HG03108 (cell line): ENCODE results near the gene POLR3A.
"Not testable (repeated sequence)": the region's sequence is repeated elsewhere in the genome, so short reads cannot be mapped to it uniquely, and the experiment has no call there.

Experiments
- ATAC-seq: cut with Tn5 transposase; IDR thresholded peaks from one replicate; pipeline ENCODE4 v1.9.1; 2021; ENCODE audit warnings: moderate library complexity; ENCODE audit not compliant: unreplicated experiment

The POLR3A gene

GRCh38 chr10:78029269-78030226 is at the start of gene POLR3A:
Gene POLR3A (minus strand): TSS chr10:78029515. CDS start chr10:78029407, 108 bp downstream.
- peak; percentile 48 for ATAC-seq

- ATAC-seq: no peak
These were observed 49.4 kb upstream of the POLR3A start for GRCh38 chr10:78078539-78079330.

- ATAC-seq: not testable (repeated sequence)
These were observed 46.5 kb upstream of the POLR3A start for GRCh38 chr10:78075806-78076205.

- no peak for ATAC-seq
These were observed 43.2 kb upstream of the POLR3A start for GRCh38 chr10:78072504-78072903.

GRCh38 chr10:78071857-78072179 is 42.5 kb upstream of the POLR3A start:
- no peak for ATAC-seq

GRCh38 chr10:78071140-78071856 is 42.0 kb upstream of the POLR3A start:
- no peak for ATAC-seq

- no peak for ATAC-seq
These were observed 41.4 kb upstream of the POLR3A start for GRCh38 chr10:78070726-78071125.

GRCh38 chr10:78070064-78070463 is 40.7 kb upstream of the POLR3A start:
- ATAC-seq: not testable (repeated sequence)

- no peak for ATAC-seq
These were observed 39.8 kb upstream of the POLR3A start for GRCh38 chr10:78069151-78069550.

GRCh38 chr10:78066728-78067430 is 37.6 kb upstream of the POLR3A start:
- no peak for ATAC-seq

- ATAC-seq: no peak
These were observed 36.7 kb upstream of the POLR3A start for GRCh38 chr10:78066012-78066411.

GRCh38 chr10:78065611-78066010 is 36.3 kb upstream of the POLR3A start:
- no peak for ATAC-seq

GRCh38 chr10:78064919-78065318 is 35.6 kb upstream of the POLR3A start:
- not testable (repeated sequence) for ATAC-seq

- no peak for ATAC-seq
These were observed 33.9 kb upstream of the POLR3A start for GRCh38 chr10:78063236-78063635.

GRCh38 chr10:78062296-78062695 is 33.0 kb upstream of the POLR3A start:
- ATAC-seq: no peak

- no peak for ATAC-seq
These were observed 30.8 kb upstream of the POLR3A start for GRCh38 chr10:78059906-78060702.

- ATAC-seq: no peak
These were observed 29.2 kb upstream of the POLR3A start for GRCh38 chr10:78058562-78058961.

GRCh38 chr10:78053211-78053868 is 24.0 kb upstream of the POLR3A start:
- no peak for ATAC-seq

- ATAC-seq: no peak
These were observed 20.5 kb upstream of the POLR3A start for GRCh38 chr10:78049851-78050250.
